HS-5 (cell line): ENCODE data around the gene SOX13.
"Not testable (repeated sequence)": the region's sequence is repeated elsewhere in the genome, so short reads cannot be mapped to it uniquely, and the experiment has no call there.

Source experiments
- DNase-seq: peaks from one replicate; pipeline ENCODE4 v3.0.0-alpha.2; 2012; ENCODE audit warnings: low read depth

Gene SOX13

DNA sequence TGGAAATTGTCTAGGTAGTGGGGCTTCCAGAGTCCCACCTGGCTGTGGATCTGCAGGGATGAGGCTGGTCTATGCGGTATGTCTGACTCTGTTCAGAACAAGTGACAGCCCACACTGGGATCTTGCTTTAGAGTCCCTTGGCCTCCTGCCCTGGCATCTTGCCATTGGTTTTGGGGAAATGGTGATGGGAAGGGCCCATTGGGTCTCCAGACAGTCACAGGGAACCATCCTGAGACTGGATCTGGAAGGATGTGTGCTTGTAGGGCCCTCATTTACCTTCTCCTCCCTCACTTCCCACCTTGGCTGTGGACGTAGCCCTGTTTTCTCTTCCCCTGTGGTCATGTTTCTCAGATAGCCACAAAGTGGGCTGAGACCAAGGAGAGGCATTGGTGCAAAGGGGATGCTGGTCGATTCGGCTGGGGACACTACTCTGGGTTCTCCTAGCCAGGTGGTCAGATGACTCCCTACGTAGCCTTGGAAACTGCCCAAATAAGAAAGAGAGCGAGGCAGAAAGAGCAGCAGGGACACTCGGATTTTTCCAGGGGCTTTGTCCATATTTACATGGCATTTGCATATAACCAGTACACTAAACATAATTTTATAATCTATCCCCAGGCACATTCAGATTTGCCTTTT, 15.1 kb downstream of the SOX13 start:
- DNase-seq = no peak

DNA sequence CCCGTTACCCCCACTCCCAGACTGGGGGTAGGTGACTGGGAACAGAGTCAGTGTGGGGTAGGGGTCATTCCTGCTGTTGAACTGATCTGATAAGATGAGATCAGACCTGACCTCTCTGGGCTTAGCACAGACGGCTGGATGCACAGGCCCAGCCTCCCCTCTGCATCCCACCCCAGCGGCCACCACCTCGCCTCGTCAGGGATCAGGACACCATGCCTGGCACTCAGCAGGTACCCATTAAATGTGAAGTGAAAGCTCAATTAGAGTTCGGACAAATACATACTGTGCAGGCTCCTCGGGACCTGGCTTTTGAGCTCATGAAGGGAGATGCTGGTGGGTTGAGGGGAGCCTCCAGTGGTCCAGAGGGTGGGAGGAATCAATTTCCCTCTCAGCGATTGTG, 15.7 kb downstream of the SOX13 start:
- DNase-seq = no peak

DNA sequence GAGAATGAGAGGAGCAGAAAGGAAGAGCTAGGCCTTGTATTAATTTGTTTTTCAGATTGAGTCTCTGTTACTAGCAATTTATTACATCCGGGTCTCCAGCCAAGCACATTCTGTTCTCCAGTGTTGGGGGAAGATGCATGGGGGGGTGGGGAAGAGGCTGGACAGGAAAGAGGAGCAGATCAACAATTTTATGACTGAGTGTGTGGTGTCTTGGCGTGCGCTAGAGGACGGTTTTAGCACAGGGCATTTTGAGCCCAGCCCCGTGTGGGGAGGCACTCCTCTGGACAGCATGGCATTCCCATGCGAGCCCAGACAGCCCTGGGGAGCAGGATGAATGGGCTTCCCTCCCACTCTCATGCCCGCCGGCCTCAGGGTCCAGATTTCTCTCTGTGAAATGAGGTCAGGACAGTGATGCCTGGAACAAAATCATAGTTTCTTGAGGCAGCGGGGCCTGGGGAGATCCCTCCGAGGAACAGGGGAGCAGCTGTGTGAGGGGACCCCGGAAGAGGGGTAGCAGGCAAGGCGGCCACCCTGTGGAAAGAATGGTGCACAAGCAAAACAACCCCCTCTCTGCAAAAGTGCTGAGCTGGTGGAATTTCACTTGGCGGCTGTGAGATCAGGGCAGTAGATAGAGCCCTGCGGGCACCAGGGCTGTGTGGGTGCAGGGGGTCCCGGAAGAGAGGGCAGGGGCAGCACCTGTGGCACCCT, 16.3 kb downstream of the SOX13 start:
- no peak for DNase-seq

DNA sequence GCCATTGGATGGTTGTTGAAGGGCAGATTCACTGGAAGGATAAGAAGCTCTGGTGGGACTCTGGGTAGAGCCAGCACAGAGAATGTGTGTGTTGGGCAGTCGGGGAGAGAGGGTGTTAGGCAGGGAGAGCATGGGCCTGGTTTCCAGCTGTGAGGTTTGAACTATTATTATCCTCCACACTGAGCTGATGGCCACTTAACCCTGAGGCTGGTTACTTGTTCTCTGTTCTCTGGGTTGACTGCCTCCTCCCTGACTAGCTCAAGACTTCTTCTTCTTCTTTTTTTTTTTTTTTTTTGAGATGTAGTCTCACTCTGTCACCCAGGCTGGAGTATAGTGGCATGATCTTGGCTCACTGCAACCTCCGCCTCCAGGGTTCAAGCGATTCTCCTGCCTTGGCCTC, 17.2 kb downstream of the SOX13 start:
- DNase-seq = not testable (repeated sequence)

DNA sequence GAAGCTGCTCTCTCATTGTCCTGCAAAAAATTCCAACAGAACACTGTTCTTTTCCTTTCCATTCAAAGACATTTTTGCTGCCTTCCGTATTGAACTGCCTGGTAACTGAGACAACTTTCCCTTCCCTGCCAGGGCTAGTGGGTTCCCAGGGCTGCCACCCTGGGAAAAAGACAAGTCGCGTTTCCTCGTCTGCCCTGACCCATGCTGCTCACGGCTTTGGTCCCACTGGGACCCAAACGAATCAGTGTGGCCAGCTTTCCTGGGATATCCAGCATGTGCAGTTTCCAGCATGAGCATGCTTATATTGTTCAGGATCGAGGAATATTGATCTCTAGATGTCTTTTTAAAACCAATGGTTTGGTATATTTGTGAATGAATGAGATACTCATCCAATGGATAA, 18.2 kb downstream of the SOX13 start:
- no peak for DNase-seq

DNA sequence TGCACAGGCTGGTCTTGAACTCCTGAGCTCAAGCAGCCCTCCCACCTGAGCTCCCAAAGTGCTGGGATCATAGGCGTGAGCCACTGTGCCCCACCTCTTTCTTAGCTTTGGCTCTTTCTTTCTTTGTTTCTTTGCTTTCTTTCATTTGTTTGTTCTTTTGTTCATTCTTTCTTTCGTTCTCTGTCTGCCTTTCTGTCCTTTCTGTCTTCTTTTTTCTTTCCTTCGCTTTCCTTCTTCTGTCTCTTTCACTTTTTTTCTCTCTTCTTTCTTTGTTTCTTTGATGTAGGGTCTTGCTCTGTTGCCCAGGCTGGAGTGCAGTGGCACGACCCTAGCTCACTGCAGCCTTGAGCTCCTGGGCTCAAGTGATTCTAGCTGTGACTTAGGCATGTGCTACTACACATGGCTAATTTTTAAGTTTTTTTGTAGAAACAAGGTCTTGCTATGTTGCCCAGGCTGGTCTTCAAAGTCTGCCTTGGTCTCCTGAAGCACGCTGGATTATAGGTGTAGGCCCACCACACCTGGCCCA, 18.9 kb downstream of the SOX13 start:
- DNase-seq = no peak

DNA sequence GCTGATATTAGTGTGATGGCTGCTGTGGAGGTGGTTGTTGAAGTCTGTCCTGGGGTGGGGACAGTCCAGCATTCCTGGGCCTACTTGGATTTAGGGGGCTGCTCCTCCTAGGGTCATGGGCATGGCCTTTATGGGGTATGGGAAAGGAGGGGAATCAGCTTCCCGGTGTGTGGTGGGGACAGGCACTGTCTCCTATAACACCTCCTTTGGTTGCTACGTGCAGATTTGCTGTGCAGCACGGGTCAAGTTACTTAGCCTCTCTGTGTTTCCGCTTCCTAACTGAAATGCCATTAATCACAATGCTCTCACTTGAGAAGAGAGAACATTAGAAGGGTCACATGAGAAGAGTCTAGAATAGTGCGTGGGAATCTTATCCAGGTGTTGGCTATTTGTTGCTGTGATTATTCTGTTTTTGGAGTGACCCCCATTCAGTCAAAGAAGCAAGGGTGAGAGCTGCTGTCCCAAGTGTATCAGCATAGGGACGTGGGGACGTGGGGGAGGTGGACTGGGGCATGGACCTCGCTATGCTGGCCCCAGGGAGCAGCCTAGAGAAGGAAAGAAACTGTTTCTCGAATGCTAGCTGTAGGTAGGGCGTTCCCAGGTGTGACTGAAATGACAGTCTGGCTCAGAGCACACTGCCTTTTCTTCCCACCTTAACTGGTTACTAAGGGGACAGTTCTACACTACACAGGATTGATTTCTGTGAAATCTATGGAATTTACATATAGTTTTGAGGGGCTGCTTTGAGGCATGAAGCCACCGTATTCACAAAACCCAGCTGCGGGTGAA, 19.9 kb downstream of the SOX13 start:
- no peak for DNase-seq

DNA sequence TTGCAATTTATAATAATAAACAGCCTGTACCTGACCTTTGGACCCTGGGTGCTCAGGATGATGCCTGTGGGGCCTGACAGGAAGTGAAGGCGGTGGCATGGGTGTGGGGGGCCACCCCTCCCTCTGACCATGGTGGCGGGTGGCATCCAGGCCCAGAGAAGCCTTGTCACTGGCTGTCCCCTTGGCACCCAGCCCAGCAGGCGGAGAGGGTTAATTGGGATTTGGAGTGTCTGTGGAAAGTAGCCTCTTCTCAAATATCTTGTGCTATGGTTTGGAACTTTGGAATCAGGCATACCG, 20.5 kb downstream of the SOX13 start:
- DNase-seq = no peak

DNA sequence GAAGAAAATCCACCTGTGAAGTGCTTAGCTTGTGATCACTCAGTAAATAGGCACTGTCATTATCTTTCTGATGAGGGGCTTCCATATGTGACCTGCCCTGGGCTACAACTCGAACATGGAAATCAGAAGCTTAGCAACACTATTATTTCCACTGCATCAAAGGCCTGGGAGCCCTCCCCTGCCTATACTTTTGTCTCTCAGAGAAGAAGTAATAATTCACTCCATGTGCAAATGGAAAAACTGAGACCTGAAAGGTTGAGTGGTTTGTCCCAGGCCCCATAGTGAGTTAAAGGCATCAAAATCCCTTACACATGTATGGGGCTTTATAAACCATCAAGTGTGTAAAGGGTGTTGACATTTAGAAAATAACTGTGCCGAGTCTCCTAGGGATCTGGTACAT, 20.9 kb downstream of the SOX13 start:
- no peak for DNase-seq

DNA sequence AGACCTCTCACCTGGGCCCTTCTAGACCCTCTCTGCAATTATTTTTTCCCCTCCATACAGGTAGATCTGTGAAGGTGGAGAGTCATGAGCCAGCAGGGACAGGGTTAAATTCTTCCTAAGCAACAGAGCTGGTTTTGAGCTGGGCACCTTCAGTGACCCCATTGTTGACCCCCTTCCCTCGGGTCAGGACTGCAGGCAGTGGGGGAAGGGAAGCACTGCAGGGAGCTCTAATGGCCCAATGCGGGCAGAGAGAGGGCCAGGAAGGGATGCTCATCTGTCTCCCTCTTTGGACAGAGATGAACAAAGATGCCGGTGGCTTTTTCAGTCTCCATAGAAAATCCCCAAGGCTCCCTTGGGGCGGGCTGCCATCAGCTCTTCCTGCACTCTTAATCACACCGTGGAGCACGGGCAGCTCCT, 21.4 kb downstream of the SOX13 start:
- DNase-seq = no peak

DNA sequence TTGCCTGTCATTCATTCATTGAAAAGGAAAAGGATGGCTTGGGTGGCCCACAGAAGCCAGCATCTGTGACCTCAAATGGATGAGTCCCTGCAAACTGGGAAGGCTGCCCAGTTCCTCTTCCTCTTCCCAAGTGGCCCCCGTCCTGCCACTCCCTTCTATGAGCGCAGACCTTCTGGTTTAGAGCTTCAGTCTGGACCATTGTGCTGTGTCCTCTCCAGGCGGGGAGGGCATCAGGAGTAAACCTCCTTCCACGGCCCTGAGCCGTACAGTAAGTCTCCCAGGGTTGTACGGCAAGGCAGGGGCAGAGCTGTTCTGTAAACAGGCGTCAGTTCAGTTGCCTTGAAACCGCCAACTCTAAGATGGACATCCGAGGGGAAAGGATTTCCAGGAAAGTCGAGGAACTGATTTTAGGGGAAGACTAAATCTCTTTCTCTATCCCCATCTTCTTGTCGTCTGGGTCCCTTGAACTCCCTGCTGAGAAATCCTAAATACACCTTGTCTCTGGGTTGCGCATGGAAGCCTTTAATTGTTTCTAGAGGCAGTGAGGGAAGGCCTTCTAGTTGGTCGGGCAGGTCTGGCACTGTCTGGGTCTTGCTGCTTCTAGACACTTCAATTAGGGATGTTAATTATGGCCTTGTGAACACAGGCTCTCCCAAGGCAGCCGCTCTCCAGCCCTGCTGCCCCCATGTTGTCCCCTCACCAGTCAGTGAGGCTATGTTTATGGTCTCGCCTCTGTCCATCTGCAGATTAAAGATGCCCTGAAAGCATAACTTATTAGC, 22.1 kb downstream of the SOX13 start:
- DNase-seq = no peak

DNA sequence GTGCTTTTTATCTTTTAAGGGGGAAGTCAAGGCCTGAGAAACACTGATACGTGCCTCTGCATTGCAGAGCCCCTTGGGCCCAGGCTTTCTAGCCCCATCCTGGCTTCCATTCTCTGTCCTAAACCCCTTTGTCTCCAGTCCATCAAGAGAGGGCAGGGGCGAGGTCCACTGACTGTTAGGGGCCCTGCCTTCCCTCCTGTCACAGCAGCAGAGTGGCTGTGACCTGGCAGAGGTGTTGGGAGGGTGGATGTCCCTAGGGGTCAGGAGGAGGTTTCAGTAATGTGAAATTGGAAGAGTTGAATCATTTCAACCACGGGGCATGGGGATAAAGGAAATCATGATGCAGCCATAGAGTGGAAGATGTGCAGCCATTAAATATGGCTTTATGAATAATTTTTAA, 24.0 kb downstream of the SOX13 start:
- no peak for DNase-seq

DNA sequence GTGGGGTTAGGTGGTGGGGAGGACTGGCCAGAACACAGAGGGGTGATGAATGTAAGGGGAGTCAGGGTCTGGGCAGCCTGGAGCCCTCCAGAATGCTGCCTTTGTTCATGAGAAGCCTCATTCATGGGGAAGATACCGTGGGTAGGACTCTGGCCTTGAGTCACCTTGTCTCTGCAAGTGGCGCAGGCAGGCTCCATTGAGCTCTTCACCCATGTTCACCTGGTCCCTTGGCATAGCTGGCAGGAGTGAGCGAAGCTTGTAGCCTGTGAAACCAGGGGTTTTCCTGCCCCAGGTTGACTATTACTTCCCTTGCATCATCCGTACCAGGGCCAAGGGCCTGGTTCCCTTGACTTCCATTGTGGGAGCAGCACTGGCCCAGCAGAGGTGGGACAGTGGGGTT, 25.8 kb downstream of the SOX13 start:
- DNase-seq = no peak

DNA sequence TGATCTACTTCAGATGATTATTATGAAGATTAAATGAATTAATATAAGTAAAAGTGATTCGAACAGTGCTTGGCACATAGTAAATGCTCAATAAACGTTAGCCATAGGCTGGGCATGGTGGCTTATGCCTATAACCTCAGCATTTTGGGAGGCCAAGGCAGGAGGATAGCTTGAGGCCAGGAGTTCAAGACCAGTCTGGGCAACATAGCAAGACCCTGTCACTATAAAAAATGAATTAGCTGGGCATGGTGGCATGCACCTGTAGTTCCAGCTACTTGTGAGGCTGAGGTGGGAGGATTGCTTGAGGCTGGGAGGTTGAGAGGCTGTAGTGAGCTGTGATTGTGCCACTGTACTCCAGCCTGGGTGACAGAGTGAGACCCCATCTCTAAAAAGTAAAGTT, 26.8 kb downstream of the SOX13 start:
- DNase-seq = not testable (repeated sequence)

DNA sequence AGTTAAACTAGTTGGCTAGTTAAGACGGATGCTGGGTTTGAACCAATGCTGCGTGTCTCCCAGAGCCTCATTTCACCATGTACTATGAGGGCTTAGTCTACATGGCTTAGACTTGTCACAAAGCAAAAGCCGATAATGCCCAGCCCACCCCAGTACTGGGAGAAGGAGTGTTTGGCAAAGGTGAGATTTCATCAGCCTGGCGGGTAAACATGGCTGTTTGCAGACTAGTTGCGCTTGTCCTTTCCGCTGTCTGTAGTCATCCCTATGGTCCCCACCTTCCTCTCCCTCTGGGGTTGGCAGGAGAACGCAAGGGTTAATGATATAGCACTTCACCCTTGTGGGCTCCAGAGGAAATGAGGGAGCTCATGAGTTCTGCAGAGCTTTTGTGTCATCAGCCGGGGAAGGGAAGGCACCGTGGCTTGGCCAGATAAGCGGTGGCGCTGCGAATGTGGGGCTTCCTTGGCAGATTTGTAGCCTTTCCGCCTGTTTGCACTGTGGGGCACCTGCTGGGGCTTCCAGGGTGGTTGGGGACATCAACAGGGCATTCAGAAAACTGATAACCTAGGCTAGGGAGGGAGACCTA, 29.2 kb downstream of the SOX13 start:
- DNase-seq = no peak

DNA sequence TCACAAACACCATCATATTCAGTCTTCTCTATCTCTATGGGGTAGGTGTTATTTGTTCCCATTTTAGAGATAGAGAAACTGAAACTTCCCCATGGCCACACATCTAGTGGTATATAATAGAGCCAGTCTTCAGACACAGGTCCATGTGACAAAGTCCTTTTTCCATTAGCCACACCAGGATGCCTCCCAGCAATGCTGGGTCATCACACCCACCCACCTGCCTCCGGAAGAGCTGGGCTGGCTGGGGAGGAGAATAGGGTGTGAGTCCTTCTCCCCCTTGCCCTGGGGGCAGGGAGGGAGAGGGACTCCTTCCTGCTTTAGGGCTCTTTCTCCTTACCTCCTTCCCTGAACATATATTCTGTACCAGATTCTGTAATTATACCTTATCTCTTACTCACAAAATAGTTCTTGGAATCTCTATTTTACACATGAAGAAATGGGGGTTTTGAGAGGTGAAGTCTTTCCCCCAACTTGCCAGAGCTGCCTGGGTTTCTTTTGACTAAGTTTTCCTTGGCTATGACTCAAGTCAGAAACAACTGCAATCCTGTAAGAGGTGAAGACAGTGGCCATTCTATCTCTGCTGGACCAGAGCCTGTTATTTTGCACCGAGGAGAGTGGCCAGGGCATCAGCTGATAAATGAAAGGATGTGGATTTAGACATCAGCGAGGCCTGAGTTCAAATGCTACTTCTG, 30.0 kb downstream of the SOX13 start:
- DNase-seq = no peak

DNA sequence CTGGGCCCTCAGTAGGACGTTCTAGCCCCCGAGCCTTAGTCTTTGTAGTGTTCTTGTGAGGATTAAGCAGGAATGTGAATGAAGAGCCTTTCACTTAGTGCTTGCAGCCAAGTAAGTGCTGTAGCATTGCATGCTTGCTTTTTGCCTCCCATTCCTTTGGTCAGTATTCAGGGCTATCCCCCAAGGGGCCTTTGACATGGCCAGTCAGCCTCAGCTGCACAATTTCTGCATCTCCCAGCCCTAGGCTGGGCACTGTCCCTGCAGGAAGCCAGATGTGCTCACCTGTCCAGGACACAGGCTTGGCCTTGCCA, 30.5 kb downstream of the SOX13 start:
- no peak for DNase-seq

DNA sequence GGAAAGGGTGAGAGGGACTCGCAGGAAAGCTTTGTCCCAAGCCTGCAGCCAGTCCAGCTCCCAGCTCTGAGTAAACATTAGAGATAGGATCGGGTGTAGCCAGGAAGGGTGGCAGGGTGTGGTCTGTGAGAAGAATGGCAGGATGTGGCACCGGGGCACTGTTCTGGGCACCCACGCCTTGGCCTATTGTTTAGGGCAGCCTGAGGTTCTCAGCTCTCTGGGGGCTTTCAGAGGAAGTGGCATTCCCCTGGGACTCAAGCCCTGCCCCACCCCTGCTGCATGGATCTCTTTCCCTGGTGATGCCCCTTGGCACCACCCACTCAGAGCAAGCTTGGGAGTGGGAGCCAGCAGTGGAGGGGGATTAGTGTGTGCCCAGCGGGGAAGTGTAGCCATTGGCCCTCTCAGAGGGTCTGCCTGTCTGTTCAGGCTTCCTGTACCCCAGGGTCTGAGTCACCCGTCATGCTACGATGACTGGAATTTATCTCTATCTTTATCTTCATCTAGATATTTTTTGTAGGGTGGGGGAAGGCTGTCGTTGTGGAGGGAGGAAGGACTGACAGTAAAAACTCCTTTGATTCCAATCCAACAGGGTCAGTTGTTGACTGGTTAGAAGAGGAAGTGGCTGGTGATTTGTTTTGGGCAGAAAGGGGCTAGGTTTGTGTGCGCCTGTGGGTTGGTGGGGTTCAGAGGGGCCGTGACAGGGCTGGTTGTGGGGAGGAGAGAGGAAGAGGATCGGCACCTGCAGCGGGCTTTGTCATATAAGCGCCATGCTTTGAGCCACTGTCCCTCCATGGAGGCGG, 31.6 kb downstream of the SOX13 start:
- peak; percentile 16 for DNase-seq

DNA sequence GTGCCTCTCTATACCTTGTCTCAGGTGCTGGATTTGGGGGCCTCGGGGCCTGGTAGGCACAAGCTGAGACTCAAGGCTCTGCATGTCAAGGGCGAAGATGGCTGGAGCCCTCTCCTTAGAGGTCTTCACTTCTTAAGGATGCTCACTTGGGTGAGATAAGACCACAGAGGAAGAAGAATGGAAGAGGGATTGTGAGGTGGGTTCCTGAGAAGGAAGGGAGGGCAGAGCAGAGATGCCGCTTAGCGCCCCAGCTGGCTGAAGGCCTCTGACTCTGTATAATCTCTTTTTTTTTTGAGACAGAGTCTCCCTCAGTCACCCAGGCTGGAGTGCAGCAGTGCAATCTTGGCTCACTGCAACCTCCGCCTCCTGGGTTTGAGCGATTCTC, 32.2 kb downstream of the SOX13 start:
- no peak for DNase-seq

DNA sequence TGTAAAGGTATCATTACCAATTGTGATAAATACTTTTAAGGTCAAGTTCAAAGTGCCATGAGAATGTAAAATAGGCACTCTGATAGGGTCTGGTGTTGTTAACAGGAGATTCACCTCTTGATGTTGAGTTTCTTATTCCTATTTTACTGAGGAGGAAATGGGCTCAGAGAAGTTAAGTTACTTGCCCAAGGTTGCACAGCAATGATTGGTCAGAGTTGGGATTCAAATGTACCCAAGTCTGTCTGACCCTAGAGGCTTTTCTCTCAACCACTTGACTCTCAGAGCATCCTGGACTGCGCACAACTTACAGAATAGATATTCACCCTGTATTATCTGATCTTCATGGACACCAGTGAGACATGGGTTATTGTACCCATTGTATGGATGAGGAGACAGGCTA, 33.9 kb downstream of the SOX13 start:
- no peak for DNase-seq

DNA sequence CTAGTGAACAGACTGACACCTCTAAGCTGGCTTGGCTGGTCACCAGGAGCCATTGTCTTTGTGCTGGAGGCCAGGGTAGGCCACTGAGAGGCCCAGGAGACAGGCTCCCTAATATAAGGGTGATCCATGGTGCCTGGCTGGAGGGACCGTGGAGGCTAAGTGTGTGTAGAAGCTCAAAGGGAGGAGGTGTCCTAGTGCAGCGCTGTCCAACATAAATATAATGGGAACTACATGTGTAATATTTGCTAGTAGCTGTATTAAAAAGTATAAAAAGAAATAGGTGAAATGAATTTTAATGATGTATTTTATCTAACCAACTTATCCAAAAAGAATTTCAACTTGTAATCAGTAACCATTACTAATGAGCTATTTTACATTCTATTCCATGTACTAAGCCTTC, 35.0 kb downstream of the SOX13 start:
- DNase-seq = no peak
